ENCODE results near the gene PTGER1. TPM values are rescaled to one million over a fixed set of nuclear protein-coding genes. Genes with fewer than 3 reads are reported as not detected.

The PTGER1 gene
- total and polyA plus RNA-seq, 9 of the 15 experiments (the other 6 are each of a cell fraction or from before 2014, with no cell fraction given), result 0.06 to 0.36 (median 0.31) TPM; not detected in 5

DNA sequence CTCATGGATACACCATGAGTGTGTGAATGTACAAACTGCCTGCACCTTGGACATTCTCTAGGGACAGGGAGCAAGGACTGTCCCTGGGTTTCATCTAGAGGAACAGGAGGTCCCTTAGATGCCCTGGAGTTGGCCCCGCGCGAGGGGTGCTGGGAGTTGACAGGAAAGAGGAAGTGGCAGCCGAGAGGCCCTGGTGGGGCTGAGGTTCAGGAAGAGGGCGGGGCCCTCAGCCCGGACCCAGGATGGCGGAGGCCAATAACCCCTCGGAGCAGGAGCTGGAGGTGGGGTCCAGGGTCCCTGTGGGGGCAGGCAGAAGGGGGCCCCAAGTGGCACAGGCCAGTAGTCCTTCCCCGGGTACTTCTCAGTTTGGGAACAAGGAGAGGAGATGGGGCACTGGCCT, 35.1 kb downstream of the PTGER1 start (continued):
- TF ChIP-seq HBP1 (CRISPR knock-in tag; IDR thresholded peaks at IDR 0.05), result no peak
- TF ChIP-seq EP300 (IDR thresholded peaks at IDR 0.05; ENCODE audit: low read length), result no peak
- no peak for TF ChIP-seq ZNF695 (CRISPR knock-in tag; IDR thresholded peaks at IDR 0.05)
- no peak for TF ChIP-seq ZNF561 (CRISPR knock-in tag; conservative IDR thresholded peaks at IDR 0.05)
- no peak for TF ChIP-seq TOE1 (IDR thresholded peaks at IDR 0.05; ENCODE audit: borderline replicate concordance)
- TF ChIP-seq TOE1 (CRISPR knock-in tag; IDR thresholded peaks at IDR 0.05; ENCODE audit: borderline replicate concordance, low read depth), result no peak
- no peak for TF ChIP-seq ZNF347 (CRISPR knock-in tag; IDR thresholded peaks at IDR 0.05; ENCODE audit: low read depth)
- peak; percentile 87 for TF ChIP-seq CREB3 (tag; conservative IDR thresholded peaks at IDR 0.05; ENCODE audit: low read depth)
- TF ChIP-seq ILK (tag; IDR thresholded peaks at IDR 0.05; ENCODE audit: borderline replicate concordance, low read depth), result no peak
- no peak for TF ChIP-seq MAFF (IDR thresholded peaks at IDR 0.05; ENCODE audit: low read length)
- TF ChIP-seq, protein P1, sequence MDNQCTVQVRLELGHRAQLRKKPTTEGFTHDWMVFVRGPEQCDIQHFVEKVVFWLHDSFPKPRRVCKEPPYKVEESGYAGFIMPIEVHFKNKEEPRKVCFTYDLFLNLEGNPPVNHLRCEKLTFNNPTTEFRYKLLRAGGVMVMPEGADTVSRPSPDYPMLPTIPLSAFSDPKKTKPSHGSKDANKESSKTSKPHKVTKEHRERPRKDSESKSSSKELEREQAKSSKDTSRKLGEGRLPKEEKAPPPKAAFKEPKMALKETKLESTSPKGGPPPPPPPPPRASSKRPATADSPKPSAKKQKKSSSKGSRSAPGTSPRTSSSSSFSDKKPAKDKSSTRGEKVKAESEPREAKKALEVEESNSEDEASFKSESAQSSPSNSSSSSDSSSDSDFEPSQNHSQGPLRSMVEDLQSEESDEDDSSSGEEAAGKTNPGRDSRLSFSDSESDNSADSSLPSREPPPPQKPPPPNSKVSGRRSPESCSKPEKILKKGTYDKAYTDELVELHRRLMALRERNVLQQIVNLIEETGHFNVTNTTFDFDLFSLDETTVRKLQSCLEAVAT (IDR thresholded peaks at IDR 0.05), result no peak
- TF ChIP-seq ZNF3 (CRISPR knock-in tag; IDR thresholded peaks at IDR 0.05), result no peak
- TF ChIP-seq, protein P2, sequence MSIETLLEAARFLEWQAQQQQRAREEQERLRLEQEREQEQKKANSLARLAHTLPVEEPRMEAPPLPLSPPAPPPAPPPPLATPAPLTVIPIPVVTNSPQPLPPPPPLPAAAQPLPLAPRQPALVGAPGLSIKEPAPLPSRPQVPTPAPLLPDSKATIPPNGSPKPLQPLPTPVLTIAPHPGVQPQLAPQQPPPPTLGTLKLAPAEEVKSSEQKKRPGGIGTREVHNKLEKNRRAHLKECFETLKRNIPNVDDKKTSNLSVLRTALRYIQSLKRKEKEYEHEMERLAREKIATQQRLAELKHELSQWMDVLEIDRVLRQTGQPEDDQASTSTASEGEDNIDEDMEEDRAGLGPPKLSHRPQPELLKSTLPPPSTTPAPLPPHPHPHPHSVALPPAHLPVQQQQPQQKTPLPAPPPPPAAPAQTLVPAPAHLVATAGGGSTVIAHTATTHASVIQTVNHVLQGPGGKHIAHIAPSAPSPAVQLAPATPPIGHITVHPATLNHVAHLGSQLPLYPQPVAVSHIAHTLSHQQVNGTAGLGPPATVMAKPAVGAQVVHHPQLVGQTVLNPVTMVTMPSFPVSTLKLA (conservative IDR thresholded peaks at IDR 0.05), result peak in 1 of 2 experiments; percentile 39; a peak in 1 of 4 replicates
- TF ChIP-seq, protein P3, sequence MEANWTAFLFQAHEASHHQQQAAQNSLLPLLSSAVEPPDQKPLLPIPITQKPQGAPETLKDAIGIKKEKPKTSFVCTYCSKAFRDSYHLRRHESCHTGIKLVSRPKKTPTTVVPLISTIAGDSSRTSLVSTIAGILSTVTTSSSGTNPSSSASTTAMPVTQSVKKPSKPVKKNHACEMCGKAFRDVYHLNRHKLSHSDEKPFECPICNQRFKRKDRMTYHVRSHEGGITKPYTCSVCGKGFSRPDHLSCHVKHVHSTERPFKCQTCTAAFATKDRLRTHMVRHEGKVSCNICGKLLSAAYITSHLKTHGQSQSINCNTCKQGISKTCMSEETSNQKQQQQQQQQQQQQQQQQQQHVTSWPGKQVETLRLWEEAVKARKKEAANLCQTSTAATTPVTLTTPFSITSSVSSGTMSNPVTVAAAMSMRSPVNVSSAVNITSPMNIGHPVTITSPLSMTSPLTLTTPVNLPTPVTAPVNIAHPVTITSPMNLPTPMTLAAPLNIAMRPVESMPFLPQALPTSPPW (CRISPR knock-in tag; IDR thresholded peaks at IDR 0.05), result peak; percentile 87
- no peak for TF ChIP-seq E2F1 (CRISPR knock-in tag; IDR thresholded peaks at IDR 0.05)
- TF ChIP-seq ZNF232 (CRISPR knock-in tag; IDR thresholded peaks at IDR 0.05), result no peak
- TF ChIP-seq ARID1B (IDR thresholded peaks at IDR 0.05), result no peak
- no peak for TF ChIP-seq THAP7 (CRISPR knock-in tag; IDR thresholded peaks at IDR 0.05)
- TF ChIP-seq COPS2 (conservative IDR thresholded peaks at IDR 0.05), result no peak
- no peak for TF ChIP-seq ZNF445 (CRISPR knock-in tag; IDR thresholded peaks at IDR 0.05; ENCODE audit: low read depth)
